ENCODE results near the gene R3HDM1. TPM values are rescaled to one million over a fixed set of nuclear protein-coding genes. Genes with fewer than 3 reads are reported as not detected.

The R3HDM1 gene
- total RNA-seq, 4 donors from 2014 or later, result 13.4 to 23.8 (median 20.1) TPM

DNA sequence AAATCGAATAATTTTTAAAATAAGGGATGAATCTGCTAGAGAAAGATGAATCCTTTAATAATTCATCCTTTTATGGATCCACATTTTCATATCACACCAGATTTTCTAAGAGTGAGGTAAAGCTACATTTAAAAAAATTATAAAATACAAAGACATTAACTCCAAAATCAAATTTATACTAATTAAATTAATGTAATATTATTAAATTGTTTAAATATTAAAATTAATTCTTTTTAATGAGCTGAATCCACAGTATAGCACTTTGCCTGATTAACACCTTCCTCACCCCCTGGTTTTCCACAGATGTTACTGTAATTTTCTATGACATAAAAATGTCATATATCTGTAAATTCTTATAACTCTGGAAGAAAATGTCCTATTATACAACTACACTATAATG is 26.5 kb upstream of the R3HDM1 start:
- DNase-seq, result no peak
- H3K27ac ChIP-seq, result no peak overlapping the region
- no peak overlapping the region for H3K4me3 ChIP-seq
- WGBS, 2 donors, result 78% methylated on average over 1 of the region's 1 CpG
- H3K27me3 ChIP-seq, result no peaks in the 10 kb centered on the region
- peaks cover 0 to 18% (median 0%) of the 10 kb centered on the region in 3 donors for H3K36me3 ChIP-seq
- intact Hi-C loops (cut with DNase I), result no loop called here
- H3K4me1 ChIP-seq, result no peaks in the 10 kb centered on the region
- H3K9me3 ChIP-seq, result no peaks in the 10 kb centered on the region
- TF ChIP-seq POLR2A (IDR thresholded peaks at IDR 0.05), result no peak
- TF ChIP-seq CTCF (IDR thresholded peaks at IDR 0.05), result no peak

DNA sequence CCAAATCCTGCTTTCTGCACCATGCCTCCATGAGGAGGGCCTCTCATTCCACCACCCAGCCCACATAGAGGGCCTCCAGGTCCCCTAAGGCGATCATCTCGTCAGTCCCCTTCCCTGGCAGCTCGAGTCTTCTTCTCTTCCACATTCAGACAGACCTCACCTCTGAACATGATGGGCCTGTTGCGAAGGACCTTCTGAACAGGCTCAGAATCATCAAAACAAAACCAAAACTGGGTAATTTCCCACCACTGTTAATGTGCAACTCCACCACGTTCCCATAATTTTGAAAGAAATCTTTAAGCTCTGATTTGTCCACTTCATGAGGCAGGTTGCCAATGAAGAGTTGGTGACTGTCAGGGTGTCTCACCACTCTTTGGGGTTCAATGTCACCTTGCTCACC is 20.7 kb upstream of the R3HDM1 start:
- Histone ChIP-seq H3K9me3 (peaks cover 0 to 13% (median 10%) of the 10 kb centered on the region in 3 donors), H3K36me3 (no peaks in the 10 kb centered on the region), H3K27ac (no peak overlapping the region), H3K4me3 (no peak overlapping the region), H3K4me1 (no peaks in the 10 kb centered on the region), H3K27me3 (no peaks in the 10 kb centered on the region)
- intact Hi-C loops (cut with DNase I), result no loop called here
- no peak for DNase-seq
- WGBS, 2 donors, result 82 to 88% methylated on average over 5 of the region's 5 CpGs
- no peak for TF ChIP-seq POLR2A (IDR thresholded peaks at IDR 0.05)
- TF ChIP-seq CTCF (IDR thresholded peaks at IDR 0.05), result no peak

- Histone ChIP-seq H3K9me3 (peaks cover 0 to 25% (median 10%) of the 10 kb centered on the region in 3 donors), H3K4me1 (no peaks in the 10 kb centered on the region), H3K36me3 (no peaks in the 10 kb centered on the region), H3K27ac (no peak overlapping the region), H3K4me3 (no peak overlapping the region), H3K27me3 (no peaks in the 10 kb centered on the region)
- TF ChIP-seq CTCF (IDR thresholded peaks at IDR 0.05) (no peak), POLR2A (IDR thresholded peaks at IDR 0.05) (no peak)
- DNase-seq, result no peak
- 98% methylated on average over 2 of the region's 2 CpGs for WGBS, 2 donors
- intact Hi-C loops (cut with DNase I), result no loop called here
Measured at GRCh38 chr2:135512099-135512498, 19.2 kb upstream of the R3HDM1 start.

GRCh38 chr2:135525786-135526185 is 5.5 kb upstream of the R3HDM1 start:
- DNase-seq, result no peak
- 88 to 100% methylated on average over 1 of the region's 1 CpG for WGBS, 2 donors
- H3K9me3 ChIP-seq, result no peaks in the 10 kb centered on the region
- intact Hi-C loops (cut with DNase I), result no loop called here
- H3K36me3 ChIP-seq, result no peaks in the 10 kb centered on the region
- peaks cover 0 to 14% (median 7%) of the 10 kb centered on the region in 3 donors for H3K4me1 ChIP-seq
- no peaks in the 10 kb centered on the region for H3K27me3 ChIP-seq
- TF ChIP-seq CTCF (IDR thresholded peaks at IDR 0.05), result no peak
- no peak for TF ChIP-seq POLR2A (IDR thresholded peaks at IDR 0.05)
- H3K27ac ChIP-seq, result no peak overlapping the region
- no peak overlapping the region for H3K4me3 ChIP-seq

- no peak for DNase-seq
- no peaks in the 10 kb centered on the region for H3K9me3 ChIP-seq
- peaks cover 0 to 24% (median 7%) of the 10 kb centered on the region in 3 donors for H3K4me1 ChIP-seq
- no peaks in the 10 kb centered on the region for H3K36me3 ChIP-seq
- WGBS, 2 donors, result 56 to 81% methylated on average over 3 of the region's 3 CpGs
- no peak overlapping the region for H3K27ac ChIP-seq
- no peaks in the 10 kb centered on the region for H3K27me3 ChIP-seq
- intact Hi-C loops (cut with DNase I), result no loop called here
- TF ChIP-seq CTCF (IDR thresholded peaks at IDR 0.05) (no peak), POLR2A (IDR thresholded peaks at IDR 0.05) (no peak)
- no peak overlapping the region for H3K4me3 ChIP-seq
Measured at GRCh38 chr2:135528006-135528405, 3.3 kb upstream of the R3HDM1 start.

Data from esophagus squamous epithelium (tissue), 5 donors.